Muscle of arm (tissue), 12 donors: Measurements from ENCODE around the gene PDE8B. TPM values are rescaled to one million over a fixed set of nuclear protein-coding genes. Genes with fewer than 3 reads are reported as not detected.

Experiments used
- DNase-seq: peaks from one replicate; pipeline ENCODE4 v3.0.0-alpha.2; 2013
- polyA plus RNA-seq, 12 donors: library from polyadenylated mRNA; unstranded; fragments of 120-200 nt; gene quantifications; one replicate each; pipeline ENCODE4 v1.2.1, GENCODE V29; 2013; ENCODE audit not compliant: insufficient read length in 12 of 12

PDE8B gene
- polyA plus RNA-seq, 12 donors, result 2.0 to 30.1 (median 3.8) TPM; not detected in 1

DNA sequence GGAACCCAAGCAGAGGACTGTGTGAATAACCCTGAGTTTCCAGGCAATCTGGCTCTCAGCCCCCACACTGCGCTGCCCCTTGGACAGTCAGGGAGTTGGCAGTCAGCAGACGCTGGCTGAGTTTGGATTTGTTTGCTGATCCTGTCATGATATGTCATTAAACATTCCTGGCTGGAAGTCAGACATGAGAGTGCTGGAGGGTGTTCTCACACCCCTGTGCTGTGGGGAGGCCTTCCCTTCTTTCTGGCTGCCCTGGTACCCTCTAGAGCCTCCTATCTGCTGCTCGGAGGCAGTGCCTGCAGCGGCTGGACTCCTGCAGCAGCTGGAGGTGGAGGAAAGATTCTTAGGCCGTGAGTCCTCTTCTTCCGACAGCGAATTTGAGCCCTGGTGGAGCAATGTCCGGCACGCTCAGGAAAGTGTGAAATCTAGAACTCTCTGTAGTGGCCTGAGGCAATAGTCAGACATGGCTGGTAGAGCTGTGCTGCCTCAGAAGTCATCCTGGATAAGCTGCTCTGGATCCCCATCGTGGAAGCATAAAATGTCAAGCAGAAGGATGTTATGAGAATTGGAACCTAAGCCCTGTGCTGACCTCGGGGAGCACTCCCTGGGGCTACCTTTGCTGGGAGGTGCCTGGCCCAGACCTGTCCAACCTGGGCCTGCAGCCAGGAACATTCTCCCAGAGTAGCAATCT is 72.0 kb downstream of the PDE8B start:
- no peak for DNase-seq

DNA sequence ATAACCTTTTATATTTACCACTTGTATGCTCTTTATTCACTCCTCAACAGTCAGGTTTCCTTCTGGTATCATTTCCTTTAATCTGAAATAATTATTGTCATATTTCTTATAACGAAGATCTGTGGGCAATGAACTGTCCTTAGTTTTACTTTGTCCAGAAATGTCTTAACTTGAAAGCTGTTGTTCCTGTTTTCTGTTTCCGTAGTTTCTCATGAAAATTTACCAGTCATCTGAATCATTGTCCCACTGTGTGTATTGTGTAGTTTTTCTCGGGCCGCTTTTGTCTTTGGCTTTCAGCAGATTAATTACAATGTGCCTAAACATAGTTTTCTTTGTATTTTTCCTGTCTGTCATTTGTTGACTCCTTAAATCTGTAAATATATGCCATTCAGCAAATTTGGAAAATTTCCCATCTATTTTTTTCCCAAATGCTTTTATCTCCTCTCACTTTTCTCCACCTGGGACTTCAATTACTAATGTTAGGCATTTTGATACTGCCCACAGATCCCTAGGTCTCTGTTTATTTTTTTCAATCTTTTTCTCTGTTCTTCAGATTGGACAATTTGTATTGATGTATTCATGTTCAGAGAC is 74.9 kb downstream of the PDE8B start:
- no peak for DNase-seq

- DNase-seq, result no peak
Observed at GRCh38 chr5:77292026-77292757, 81.7 kb downstream of the PDE8B start.

DNA sequence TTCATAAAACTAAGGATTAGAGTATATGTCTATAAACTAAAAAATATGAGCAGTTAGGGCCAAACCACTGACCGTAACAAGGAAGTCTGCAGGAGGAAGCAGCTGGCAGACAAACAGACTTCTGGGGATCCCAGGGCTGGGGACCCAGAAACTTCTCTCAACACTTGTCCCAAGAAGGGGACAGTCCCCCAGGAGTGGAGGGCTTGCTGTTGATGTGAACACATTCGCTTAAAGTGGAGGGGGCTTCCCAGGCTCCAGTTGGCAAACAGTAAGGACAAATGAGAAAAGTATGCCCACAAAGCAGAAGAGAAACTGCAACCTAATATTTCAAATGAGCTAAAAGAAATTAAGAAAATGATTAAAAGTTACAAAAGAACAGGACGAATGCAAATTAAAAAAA is 83.7 kb downstream of the PDE8B start:
- no peak for DNase-seq

GRCh38 chr5:77295863-77296378 is 85.4 kb downstream of the PDE8B start:
- DNase-seq, result no peak

- no peak for DNase-seq
Observed at GRCh38 chr5:77298146-77298545, 87.7 kb downstream of the PDE8B start.

DNA sequence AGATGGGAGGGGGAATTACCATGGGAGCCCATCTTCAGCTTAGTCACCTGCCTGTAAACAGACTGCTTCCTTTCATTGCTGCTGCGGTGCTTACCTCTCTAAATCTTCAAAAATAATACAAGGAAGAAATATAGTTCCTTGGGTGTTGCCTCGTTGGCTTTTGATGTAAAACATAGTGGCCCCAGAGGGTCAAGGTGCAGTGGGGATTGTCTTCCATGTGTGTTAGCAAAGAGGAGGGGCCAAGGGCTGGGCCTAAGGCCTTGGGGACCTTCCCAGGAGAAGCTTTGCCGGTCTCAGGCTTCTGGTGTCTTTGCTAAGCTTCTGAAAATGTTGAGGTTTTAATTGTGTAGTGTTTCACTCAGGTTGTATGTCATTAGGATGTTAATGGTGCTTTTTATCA is 90.0 kb downstream of the PDE8B start:
- DNase-seq, result no peak

DNA sequence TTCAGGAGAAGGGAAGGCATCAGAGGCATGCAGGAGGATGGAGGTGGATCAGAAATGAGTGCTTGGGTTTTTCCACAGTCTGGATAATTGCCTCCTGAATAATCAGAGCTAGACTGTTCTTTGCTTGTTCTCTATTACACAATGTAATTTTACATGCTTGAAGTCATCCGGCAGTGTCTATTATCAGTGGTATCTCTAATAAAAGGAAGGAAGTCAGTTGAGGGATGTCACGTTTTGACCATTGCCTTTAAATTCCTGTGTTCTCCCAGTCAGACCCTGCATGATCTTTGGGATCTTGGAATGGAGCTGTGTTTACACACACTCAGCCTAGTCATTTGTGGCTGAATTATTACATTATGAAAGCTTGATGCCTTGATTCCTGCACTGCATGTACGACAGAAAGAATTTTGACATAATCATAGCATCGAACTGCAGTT is 91.0 kb downstream of the PDE8B start:
- DNase-seq, result no peak

DNA sequence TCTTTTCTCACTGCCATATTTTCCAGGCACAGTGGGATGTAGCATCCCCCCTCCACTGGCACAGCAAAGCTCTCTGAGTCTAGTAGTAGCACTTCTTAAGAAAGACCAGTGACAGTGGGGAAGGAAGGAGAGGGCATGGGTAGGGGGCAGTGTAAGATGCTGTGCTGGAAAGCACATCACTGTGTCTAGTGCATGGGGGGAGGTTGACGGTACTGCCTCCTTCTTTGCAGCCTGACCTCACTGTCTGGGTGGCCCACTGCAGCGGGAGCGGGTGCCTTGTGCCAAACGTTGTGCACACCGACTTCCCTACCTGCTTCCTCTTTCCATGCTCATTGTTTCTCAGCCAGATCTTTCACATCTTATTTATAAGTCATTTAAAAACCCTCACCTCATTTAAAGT is 91.8 kb downstream of the PDE8B start:
- DNase-seq, result no peak

DNA sequence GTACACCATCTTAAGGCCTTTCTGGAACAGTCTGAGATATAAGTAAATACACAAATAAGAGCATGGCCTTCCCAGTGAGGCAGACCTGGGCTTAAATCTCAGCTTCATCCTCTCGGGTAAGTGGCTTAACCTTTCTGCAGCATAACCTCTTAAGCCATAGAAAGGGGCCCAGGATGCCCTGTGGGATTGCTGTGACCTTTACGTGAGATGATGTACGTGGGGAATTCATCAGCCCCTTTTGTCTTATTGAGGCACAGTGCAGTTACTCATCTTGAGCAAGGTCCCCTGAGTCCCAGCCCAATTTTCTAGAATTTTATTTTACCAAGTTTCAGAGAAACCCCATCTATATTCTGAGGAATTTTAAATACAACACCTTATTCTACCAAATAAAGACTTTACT is 92.2 kb downstream of the PDE8B start:
- DNase-seq, result no peak

DNA sequence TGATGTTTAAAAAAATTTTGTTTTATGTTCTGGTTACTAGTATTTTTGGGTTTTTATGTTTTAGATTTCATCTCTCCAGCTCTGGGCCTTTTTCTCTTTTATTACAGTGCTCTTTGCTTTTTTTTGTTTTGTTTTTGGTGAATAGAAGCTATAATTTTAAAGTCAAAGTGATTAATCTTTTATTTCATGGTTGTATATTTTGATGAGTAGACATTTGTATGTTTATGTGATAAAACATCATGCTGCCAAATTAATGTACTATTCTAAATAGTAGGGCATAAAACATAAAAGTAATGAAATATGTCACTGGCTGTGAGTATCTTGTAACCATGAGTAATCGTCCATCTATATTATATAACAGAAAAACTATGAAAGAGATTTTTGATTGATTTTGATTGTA is 93.9 kb downstream of the PDE8B start:
- no peak for DNase-seq

- no peak for DNase-seq
Observed at GRCh38 chr5:77305222-77305846, 94.9 kb downstream of the PDE8B start.

DNA sequence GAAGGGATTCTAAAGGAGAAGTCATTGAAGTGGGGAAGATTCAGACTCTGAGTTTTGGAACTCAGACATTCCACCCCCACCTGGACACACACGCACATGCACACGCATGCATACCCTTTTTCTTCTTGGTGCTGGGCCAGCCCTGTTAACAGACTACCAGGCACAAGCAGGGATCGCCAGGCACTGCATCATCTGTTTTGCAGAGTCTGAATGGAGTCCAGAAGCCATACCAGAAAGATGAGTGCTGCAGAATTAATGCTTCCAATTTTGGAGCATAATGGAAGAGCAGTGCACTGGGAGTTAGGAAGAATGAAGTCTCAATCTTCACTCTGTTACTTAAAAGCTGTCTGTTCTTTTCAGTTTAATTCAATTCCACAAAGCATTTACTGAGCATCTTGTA is 95.5 kb downstream of the PDE8B start:
- peak; percentile 34 for DNase-seq

- no peak for DNase-seq
Observed at GRCh38 chr5:77306531-77306930, 96.1 kb downstream of the PDE8B start.

DNA sequence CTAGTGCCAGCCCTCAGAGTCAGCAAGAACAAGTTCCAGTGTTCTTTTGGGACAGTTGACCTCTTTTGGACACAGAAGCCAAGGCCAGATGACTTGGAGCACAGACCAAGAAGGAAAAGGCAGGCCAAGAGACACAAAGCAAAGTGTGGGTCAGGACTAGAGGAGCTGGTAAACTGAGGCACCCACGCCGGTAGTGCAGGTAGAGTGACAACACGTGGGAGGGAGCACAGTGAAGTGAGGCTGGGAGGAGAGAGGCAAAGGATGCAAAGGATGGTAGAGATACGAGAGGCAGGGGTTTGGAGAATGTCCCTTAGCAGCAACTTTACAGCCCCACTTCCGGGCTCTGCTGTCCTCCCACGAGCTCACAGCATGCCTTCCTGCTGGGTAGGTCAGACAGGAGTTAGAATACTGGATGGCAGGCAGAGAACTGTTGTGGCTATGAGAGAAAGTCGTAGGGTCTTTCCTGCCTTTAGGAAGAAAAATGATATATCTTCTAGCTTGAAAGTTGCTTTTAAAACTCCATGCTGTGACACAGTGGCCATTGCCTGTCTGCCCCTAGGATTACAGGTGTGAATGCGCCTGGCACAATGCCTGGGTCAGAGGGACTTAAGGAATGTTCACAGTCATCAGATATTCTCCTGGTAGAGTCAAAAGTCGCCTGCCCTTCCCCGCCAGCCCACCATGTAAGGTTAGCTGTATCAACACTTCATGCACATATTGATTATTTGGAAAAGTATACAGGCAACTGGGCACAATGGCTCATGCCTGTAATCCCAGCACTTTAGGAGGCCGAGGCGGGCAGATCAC is 97.9 kb downstream of the PDE8B start:
- no peak for DNase-seq

GRCh38 chr5:77309140-77309539 is 98.7 kb downstream of the PDE8B start:
- no peak for DNase-seq

DNA sequence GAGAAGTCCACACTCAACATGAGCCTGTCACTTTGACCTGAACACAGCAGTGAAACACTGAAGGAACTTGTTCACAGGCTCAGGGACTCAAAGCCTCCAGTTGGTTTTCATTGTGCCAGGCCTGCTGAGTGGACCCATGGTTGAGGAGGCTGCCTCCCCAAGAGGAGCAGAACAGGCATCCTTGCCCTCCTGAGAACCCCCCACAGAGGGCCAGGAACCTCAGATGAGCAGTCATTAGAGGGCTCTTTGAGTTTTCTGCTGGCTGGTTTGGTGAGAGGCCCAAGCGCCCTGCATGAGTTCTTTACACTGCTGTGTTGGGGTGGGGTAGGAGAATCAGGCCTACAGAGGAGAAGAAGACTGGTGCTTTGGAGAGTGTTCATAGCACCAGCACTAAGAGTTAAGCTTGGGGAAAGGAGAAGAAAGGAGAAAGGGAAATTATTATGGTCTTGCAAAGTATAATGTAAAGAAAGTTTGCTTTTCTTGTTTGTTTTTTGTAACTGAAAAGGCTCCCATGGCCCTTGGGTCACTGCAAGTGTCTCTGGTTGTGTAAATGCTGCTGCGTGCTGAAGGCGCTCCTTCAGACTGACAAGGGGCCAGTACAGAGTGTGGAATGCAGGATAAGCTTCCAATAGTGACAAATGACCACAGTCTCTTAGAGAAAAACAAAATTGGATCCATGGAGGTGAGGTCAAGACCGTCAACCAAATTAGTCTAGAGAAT is 100.2 kb downstream of the PDE8B start:
- no peak for DNase-seq

DNA sequence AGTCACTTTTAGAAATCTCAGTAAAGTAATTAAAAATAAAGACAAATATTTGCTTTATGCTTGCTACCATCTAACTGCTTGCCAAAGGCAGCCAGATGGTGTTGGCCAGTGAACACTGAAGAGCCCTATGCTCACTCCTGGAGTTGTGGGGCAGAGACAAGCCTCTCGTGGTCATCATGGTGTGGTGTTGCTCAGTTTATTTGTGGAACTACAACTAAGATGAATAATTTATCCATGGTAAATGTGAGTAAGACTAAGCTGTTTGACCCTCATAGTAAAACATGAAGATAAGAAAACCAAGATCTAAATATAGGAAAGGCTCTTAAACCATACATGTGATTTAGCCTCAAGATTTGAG is 100.7 kb downstream of the PDE8B start:
- DNase-seq, result no peak

- no peak for DNase-seq
Observed at GRCh38 chr5:77312413-77312812, 101.9 kb downstream of the PDE8B start.

DNA sequence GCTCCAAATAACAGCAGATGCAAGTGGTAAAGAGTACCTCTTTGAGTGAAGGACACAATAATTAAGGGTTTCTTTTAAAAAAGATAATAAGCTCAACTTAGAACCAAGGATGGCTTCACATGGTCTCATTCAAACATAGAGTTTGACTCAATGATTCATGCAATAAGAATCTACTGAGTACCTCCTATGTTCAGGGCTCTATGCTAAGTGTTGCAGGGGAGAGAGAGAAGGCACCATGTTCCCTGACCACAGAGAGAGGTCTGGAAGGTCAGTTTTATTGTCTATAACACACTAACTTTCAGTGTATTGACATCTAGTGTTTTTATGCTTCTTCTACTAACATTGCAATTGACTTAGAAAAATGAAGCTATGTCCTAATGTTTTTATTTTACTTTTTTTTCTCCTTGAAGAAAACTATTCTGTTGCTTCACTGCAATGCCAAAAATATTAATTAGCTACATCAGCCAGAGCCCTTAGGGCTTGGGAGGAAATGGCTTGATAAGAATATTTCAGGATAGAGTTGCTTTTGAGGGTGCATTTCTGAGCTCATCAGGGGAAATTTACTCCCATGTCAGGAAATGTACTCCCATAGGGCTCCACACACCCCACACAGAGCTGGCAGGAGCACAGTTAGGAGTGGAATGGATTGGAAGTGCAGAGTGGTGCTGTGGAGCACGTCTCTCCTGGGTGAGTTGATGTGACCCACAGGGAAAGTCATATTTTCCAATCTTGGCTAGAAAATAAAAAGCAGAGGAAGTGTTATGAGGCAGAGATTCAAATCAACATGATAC is 106.6 kb downstream of the PDE8B start:
- DNase-seq, result no peak
